ACC112 (cell line): ENCODE data around the gene UST.
A peak's percentile ranks its signal among the peaks of the same experiment; 100 is the strongest.
"Not testable (repeated sequence)": the region's sequence is repeated elsewhere in the genome, so short reads cannot be mapped to it uniquely, and the experiment has no call there.

Experiments
- H2AFZ ChIP-seq: fragments of 200-600 bp; sonication (generic); one replicate; pipeline ENCODE4 v1.6.0; 2017; ENCODE audit warnings: antibody characterized with exemption, low read length; ENCODE audit not compliant: unreplicated experiment
- H3K27ac ChIP-seq: fragments of 200-600 bp; sonication (generic); 2 replicates; pipeline ENCODE4 v1.5.1; 2014; ENCODE audit warnings: low read depth, mild to moderate bottlenecking, antibody characterized with exemption, low read length, moderate library complexity
- H3K27me3 ChIP-seq: fragments of 200-600 bp; sonication (generic); 2 replicates; pipeline ENCODE4 v1.6.1; 2014; ENCODE audit warnings: mild to moderate bottlenecking, antibody characterized with exemption, low read length, moderate library complexity, mixed read lengths; ENCODE audit not compliant: insufficient read depth
- H3K36me3 ChIP-seq: fragments of 200-600 bp; sonication (generic); 2 replicates; pipeline ENCODE4 v1.6.1; 2016; ENCODE audit warnings: mild to moderate bottlenecking, antibody characterized with exemption, low read length, moderate library complexity, mixed read lengths; ENCODE audit not compliant: insufficient read depth
- H3K4me1 ChIP-seq: fragments of 200-600 bp; sonication (generic); one replicate; pipeline ENCODE4 v1.6.1; 2016; ENCODE audit warnings: low read length, mixed read lengths; ENCODE audit not compliant: insufficient read depth, unreplicated experiment, control insufficient read depth
- H3K4me3 ChIP-seq: fragments of 200-600 bp; sonication (generic); 2 replicates; pipeline ENCODE4 v1.5.1; 2014; ENCODE audit warnings: mild to moderate bottlenecking, low read depth, low read length
- H3K79me2 ChIP-seq: fragments of 200-600 bp; sonication (generic); one replicate; pipeline ENCODE4 v1.6.0; 2016; ENCODE audit warnings: low read length; ENCODE audit not compliant: control insufficient read depth, unreplicated experiment, insufficient read depth

UST gene

GRCh38 chr6:149004664-149005063, 257.8 kb downstream of the UST start:
- no peaks in the 10 kb centered on the region for H3K79me2 ChIP-seq

GRCh38 chr6:149006236-149006635, 259.4 kb downstream of the UST start:
- H3K4me3 ChIP-seq, H3K36me3 ChIP-seq, H3K27ac ChIP-seq, H3K4me1 ChIP-seq, H3K27me3 ChIP-seq, H2AFZ ChIP-seq, H3K79me2 ChIP-seq: not testable (repeated sequence)

More at GRCh38 chr6:149004664-149005063, 257.8 kb downstream of the UST start:
- Histone ChIP-seq H3K27ac (no peak overlapping the region), H2AFZ (no peak overlapping the region), H3K27me3 (no peaks in the 10 kb centered on the region), H3K4me3 (no peak overlapping the region), H3K36me3 (peaks cover 11% of the 10 kb centered on the region), H3K4me1 (peaks cover 8% of the 10 kb centered on the region)

- Histone ChIP-seq H3K27ac (no peak overlapping the region), H3K4me1 (peaks cover 3% of the 10 kb centered on the region), H3K4me3 (no peak overlapping the region), H3K27me3 (no peaks in the 10 kb centered on the region), H2AFZ (no peak overlapping the region), H3K79me2 (no peaks in the 10 kb centered on the region), H3K36me3 (peaks cover 3% of the 10 kb centered on the region)
These were observed 259.8 kb downstream of the UST start for GRCh38 chr6:149006671-149007070.

GRCh38 chr6:149007846-149008245, 261.0 kb downstream of the UST start:
- H3K4me1 ChIP-seq, result peaks cover 15% of the 10 kb centered on the region
- no peak overlapping the region for H3K27ac ChIP-seq
- H3K36me3 ChIP-seq, result no peaks in the 10 kb centered on the region
- H3K79me2 ChIP-seq, result no peaks in the 10 kb centered on the region
- no peak overlapping the region for H3K4me3 ChIP-seq
- no peaks in the 10 kb centered on the region for H3K27me3 ChIP-seq
- H2AFZ ChIP-seq, result no peak overlapping the region

GRCh38 chr6:149008741-149009140, 261.9 kb downstream of the UST start:
- no peaks in the 10 kb centered on the region for H3K79me2 ChIP-seq
- no peaks in the 10 kb centered on the region for H3K36me3 ChIP-seq
- H2AFZ ChIP-seq, result no peak overlapping the region
- H3K4me1 ChIP-seq, result peaks cover 19% of the 10 kb centered on the region
- H3K4me3 ChIP-seq, result no peak overlapping the region
- no peaks in the 10 kb centered on the region for H3K27me3 ChIP-seq
- H3K27ac ChIP-seq, result no peak overlapping the region

GRCh38 chr6:149012040-149012545, 265.3 kb downstream of the UST start:
- peak overlapping the region; percentile 85 for H3K27ac ChIP-seq
- H2AFZ ChIP-seq, result no peak overlapping the region
- H3K27me3 ChIP-seq, result no peaks in the 10 kb centered on the region
- H3K4me3 ChIP-seq, result peak overlapping the region; percentile 53; the same call in 1 of the 2 replicates
- H3K79me2 ChIP-seq, result no peaks in the 10 kb centered on the region
- H3K4me1 ChIP-seq, result peaks cover 44% of the 10 kb centered on the region
- H3K36me3 ChIP-seq, result no peaks in the 10 kb centered on the region

- peak overlapping the region; percentile 81; the same call in 1 of the 2 replicates for H3K27ac ChIP-seq
- no peak overlapping the region for H2AFZ ChIP-seq
- H3K79me2 ChIP-seq, result no peaks in the 10 kb centered on the region
- H3K4me3 ChIP-seq, result no peak overlapping the region
- H3K36me3 ChIP-seq, result no peaks in the 10 kb centered on the region
- peaks cover 44% of the 10 kb centered on the region for H3K4me1 ChIP-seq
- H3K27me3 ChIP-seq, result no peaks in the 10 kb centered on the region
These were observed 266.9 kb downstream of the UST start for GRCh38 chr6:149013586-149014344.

- peak overlapping the region; percentile 2; the same call in 1 of the 2 replicates for H3K4me3 ChIP-seq
- no peaks in the 10 kb centered on the region for H3K79me2 ChIP-seq
- H3K27ac ChIP-seq, result peak overlapping the region; percentile 81
- no peak overlapping the region for H2AFZ ChIP-seq
- H3K36me3 ChIP-seq, result no peaks in the 10 kb centered on the region
- H3K27me3 ChIP-seq, result no peaks in the 10 kb centered on the region
- H3K4me1 ChIP-seq, result peaks cover 44% of the 10 kb centered on the region
These were observed 268.1 kb downstream of the UST start for GRCh38 chr6:149014631-149015534.

GRCh38 chr6:149015535-149016525, 269.0 kb downstream of the UST start:
- Histone ChIP-seq H3K36me3 (no peaks in the 10 kb centered on the region), H3K27ac (peak overlapping the region; percentile 81), H2AFZ (no peak overlapping the region), H3K4me1 (peaks cover 44% of the 10 kb centered on the region), H3K79me2 (no peaks in the 10 kb centered on the region), H3K4me3 (peak overlapping the region; percentile 2; the same call in 1 of the 2 replicates), H3K27me3 (no peaks in the 10 kb centered on the region)

GRCh38 chr6:149016716-149017115, 269.9 kb downstream of the UST start:
- Histone ChIP-seq H2AFZ (no peak overlapping the region), H3K4me1 (peaks cover 41% of the 10 kb centered on the region), H3K79me2 (no peaks in the 10 kb centered on the region), H3K27ac (no peak overlapping the region), H3K4me3 (no peak overlapping the region), H3K36me3 (0 out of 2 replicates have a peak, but pooled peaks cover 2% of the 10 kb centered on the region), H3K27me3 (no peaks in the 10 kb centered on the region)
